NT2/D1 (cell line): ENCODE measurements around the gene MTERF2.

Experiments
- SUZ12 ChIP-seq: IDR thresholded peaks from 2 replicates; pipeline ENCODE4 v1.6.1; 2011; ENCODE audit not compliant: insufficient read length, insufficient read depth; ENCODE audit errors: extremely low read depth
- YY1 ChIP-seq: IDR thresholded peaks from 2 replicates; pipeline ENCODE4 v1.6.1; 2011; ENCODE audit not compliant: insufficient read length, insufficient read depth
- ZNF274 ChIP-seq: IDR thresholded peaks from 2 replicates; pipeline ENCODE4 v1.6.1; 2011; ENCODE audit warnings: mild to moderate bottlenecking, low read depth, low read length

GRCh38 chr12:106985479-106985878 is 1.5 kb downstream of the MTERF2 start:
- TF ChIP-seq ZNF274 (no peak), YY1 (no peak), SUZ12 (no peak)
